Activated T-helper 9 cell treated with anti-CD3 and anti-CD28 coated beads, Interleukin-2, amount 50 U/mL, for 16 hours (primary cell): ENCODE measurements around the gene BLOC1S3.

ENCODE experiments used
- DNase-seq: peaks from one replicate; pipeline ENCODE4 v3.0.0-alpha.2; 2020; ENCODE audit warnings: low read depth

Gene BLOC1S3

DNA sequence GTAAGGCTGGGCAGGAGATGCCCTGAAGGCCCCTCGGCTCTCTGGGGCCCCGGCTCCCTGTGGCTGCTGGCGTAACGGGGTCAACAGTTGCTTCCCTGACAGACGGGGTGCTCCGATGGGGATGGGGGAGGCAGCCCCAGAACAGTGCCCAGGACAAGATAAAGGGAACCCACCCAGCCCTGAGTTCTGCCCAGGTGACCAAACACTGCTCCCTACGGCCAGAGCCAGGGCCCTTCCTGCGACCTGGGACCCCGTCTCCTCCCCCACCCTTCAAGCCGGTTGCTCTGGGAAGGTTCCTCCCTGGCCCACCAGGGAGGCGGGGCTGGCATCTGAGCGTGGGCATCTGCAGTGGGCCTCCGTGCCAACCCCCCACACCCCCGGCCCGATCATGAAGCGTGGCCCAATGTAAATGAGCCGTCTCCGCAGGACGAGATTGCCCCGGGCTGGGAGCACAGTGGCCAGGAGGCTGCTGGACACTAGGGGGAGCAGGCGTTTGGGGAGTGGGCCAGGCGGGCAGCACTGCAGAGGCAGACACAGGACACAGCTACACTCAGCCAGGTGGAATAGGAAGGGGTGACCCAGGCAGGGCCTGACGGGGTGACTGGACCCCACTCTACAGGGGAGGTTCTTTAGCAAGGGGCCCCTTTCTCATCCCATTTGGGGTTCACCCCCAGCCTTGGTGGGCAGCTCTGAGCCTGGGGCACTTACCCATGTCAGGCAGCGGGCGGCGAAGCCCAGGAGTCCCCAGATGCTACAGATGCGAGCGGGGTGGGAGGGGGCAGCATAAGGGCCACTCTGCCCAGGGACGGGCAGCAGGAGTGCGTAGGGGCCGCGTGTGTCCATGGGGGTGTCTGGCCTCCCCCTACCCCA is 16.6 kb upstream of the BLOC1S3 start:
- DNase-seq: no peak

DNA sequence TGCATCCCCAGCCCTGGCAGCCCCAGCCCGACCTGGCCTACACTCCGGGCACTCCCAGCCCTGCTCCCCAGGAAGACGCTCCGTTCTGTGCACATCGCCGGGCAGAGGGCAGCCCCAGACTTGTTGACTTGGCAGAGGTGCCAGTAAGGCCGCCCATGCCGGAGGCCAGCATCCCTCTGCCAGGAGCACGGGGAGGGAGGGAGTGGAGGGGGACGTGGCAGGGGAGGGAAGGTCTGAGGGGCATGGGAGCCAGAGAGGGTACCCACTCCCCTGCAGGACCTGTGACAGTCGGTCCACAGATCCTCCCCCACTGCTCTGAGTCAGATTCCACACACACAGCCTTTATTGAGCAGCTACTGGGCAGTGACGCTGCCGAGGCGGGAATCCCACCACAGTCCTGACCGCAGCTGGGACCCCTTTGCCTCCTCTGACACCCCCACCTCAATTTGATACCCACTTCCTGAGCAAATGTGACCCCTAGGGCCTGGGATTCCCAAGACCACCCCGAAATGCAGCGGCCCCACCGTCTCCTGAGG is 15.9 kb upstream of the BLOC1S3 start:
- no peak for DNase-seq

DNA sequence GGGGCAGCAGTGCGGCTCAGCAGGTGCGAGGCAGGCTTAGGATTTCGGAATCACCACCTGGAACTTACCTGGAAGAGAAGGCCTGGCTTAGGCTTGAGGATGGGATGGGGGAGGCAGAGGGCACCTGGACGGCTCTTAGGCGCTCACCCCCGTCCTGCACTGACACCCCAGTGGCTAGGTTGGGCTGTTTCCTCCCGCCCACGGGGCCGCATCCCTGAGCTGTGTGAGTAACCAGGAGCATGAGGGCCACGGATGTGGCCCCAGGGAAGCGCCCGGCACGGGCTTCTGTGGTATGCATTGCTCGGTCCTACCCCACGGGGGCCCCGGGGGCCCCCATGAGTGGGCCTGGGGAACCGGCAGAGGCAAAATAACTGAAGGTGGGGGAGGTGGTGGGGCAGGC is 15.4 kb upstream of the BLOC1S3 start:
- no peak for DNase-seq

DNA sequence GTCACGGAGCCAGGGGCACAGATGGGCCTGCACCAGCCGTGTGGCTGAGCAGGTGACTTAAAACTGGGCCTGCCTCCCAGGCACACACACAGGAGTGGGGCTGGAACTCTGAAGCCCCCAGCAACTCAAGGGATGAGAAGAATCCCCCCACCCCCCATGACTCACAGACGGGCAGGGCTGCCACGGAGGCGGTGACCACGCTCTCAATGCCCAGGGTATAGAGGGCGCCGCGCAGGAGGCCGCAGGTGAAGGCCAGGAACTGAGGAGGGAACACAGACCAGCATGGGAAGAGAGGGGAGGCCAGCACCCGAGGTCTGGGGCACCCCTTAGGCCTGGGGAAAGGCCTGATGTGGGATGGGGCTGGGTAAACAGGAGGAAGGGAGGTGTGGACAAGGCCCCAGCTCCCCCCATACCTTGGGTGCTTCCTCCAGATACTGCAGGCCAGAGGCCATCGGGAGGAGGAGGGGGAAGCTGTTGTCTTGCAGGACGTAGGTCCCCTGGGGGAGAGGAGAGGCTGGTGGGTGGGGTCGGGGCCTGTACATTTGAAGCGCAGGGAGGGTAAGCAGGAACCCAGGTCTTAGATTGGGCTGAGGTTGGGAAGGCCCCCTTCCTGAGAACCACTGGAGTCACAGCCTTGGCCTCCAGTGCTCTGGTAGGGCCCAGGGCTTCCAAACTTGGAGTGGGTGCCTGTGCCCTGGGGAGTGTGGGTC is 14.7 kb upstream of the BLOC1S3 start:
- DNase-seq: no peak

DNA sequence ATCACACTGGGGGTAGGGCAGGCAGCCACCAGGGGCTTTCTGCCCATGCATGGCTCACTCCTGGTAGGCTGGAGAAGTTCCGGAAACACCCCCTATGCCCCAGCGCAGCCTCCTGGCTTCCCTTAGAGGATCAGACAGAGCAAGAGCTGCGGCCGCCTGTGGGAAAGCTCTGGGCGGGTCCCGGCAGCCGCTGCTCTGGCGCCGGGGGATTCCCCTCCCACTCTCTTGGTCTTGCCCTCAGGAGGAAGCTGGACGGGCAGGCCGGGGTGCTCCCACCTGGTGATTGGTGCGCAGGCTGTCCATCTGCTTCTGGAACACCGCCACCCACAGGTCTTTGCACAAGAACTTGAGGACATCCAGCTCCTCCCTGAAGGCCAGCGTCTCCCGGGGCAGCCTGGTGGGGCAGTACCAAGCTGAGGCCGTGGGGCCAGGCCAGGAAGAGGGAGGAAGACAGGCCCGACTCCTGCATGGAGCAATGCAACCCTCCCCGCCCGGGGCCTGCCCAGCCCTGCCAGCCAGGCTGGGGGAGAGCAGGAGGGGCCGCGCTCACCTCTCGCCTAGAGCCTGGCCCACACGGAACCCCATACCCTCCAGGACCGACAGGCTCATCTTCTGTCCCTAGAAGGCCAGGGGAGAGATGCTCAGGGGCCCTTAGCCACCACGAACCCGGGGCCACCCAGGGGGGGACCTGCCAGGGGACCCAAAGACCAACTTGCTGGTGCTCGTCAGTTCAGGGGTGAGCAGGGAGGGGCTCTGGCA is 13.8 kb upstream of the BLOC1S3 start:
- DNase-seq: peak; percentile 19

DNA sequence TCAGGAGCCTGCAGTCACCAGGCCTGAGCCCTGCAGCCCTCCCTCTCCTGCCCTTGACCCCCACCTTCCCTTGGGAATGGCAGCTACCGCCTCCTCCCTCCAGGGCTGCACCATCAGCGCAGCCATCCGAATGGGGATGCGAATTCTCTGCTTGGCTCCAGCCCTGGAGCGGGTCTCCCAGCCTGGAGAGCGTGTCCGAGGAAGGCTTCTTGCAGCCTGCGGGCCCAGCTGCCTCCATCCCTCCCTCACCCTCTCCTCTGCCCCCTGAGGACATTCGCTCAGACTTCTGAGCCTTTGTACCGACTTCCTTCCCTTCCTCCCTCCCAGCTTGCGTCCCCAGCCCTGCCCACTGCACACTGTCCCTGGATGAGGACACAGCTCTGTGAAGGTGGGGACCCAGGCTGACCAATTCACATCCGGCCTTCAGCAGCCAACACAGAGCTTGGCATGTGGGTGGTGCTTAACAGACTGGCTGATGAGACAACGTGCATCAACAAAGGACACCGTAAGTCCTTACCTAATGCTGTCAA is 11.8 kb upstream of the BLOC1S3 start:
- no peak for DNase-seq

DNA sequence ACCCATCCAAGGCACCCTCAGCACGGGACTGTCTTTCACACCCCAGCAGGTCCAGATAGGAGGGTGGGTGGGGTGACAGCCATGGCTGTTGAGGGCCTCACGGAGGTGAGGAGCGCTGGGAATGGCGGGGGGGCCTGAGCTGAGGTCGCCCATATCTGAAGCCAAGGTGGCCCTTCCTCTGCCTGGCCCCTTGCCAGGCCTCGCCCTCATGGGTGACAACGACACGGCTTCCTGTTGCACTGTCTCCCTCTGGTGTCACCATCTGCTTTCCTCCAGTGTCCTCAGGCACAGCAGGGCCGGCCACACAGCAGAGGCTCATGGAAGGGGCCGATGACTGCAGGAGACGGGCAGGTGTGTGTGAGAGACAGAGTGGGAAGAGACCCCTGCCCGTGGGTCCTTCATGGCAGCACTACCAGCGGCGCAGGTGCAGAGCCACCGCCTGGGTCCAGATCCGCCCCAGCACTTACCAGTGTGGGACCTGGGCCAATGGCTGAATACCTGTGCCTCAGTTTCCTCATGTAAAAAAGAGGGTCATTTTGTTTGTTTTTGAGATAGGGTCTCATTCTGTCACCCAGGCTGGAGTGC is 9.7 kb upstream of the BLOC1S3 start:
- no peak for DNase-seq

DNA sequence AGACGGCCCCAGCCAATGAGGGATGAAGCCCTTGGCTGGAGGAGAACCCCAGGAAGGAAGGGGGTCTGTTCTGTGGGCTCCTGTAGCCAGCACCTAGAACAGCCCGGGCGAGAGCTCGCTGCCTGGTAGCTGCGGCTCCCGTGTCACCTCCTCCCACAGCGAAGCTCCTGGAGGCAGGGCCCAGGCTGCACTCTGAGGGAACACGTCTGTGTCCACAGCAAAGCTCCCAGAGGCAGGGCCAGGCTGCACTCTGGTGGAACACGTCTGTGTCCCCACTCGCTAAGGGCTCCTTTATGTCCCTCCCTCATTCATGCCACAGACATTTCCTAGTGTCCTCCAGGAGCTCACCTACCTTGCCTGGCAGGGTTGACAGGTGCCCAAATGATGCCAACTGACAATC is 9.0 kb upstream of the BLOC1S3 start:
- no peak for DNase-seq

DNA sequence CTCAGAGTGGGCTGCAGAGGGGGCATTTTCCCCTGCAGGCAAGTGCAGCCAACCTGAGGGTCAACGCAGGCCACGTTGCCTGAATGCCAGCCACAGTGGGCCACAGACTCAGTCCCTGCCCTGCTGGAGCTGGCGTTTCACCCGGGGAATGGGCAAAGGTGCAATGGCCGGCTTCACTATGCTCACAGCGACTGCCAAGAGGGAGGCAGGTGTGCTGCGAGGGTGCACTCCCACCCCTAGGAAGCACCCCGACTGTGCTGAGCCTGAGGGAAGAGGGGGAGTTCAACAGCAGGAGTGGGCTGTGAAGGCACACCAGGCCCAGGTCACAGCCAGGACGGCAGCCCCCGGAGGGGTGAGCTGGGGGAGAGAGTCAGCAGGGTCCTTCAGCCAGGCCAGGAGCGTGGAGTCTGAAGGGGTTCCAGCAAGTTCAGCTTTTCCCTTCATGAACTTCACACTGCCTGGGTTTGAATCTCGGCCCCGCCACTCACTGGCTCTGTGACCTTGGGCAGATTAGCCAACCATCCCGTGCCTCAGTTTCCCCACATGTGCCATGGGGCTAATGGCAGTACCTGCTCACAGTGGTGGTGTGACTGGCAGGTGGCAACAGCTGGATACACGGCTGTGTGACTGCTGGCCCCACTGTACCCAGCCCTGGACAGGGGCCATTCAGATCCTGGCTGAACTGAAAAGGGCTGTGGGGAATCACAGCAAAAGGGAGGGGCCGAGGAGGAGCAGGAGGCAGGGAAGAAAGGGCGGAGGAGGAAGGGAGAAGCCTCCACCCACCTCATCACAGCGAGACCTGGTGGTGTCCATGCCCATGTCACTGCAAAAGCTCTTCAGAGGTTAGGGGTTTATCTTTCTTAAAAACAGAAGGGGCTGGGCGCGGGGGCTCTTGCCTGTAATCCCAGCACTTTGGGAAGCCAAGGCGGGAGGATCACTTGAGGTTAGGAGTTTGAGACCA is 8.2 kb upstream of the BLOC1S3 start:
- DNase-seq: no peak

DNA sequence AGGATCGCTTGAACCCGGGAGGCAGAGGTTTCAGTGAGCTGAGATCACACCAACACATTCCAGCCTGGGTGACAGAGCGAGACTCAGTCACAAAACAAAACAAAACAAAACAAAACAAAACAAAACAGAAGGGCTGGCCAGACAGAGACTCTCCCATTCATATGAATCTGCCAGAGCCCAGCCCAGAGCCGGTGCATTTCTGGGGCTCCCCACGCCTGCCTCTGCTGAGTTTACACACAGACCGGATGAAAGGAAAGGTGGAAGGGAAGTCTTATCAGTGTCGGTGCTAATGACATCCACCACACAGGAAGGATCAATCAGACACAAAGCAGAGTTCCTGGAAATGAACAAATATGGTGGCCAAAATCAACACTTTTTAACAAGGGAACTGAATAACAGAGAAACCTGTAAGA is 7.4 kb upstream of the BLOC1S3 start:
- DNase-seq: no peak

DNA sequence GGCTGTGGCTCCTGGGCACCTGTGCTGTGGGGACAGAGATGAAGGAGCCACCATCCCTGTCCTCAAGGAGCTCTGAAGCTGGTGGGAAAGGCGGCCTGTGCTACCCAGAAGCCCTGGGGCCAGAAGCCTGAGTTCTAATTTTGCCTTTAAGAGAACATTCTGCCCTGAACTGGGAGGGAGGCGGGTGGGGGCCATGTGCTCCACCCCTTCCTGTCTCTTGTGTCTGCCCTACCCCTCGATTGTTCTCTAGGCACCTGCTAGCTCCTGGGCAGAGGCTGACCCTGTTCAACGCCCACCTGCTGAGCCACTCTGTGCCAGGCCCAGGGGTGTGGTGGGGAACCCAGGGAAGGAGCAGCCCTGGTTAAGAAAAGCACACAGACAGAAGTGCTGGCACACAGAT is 6.4 kb upstream of the BLOC1S3 start:
- DNase-seq: no peak

DNA sequence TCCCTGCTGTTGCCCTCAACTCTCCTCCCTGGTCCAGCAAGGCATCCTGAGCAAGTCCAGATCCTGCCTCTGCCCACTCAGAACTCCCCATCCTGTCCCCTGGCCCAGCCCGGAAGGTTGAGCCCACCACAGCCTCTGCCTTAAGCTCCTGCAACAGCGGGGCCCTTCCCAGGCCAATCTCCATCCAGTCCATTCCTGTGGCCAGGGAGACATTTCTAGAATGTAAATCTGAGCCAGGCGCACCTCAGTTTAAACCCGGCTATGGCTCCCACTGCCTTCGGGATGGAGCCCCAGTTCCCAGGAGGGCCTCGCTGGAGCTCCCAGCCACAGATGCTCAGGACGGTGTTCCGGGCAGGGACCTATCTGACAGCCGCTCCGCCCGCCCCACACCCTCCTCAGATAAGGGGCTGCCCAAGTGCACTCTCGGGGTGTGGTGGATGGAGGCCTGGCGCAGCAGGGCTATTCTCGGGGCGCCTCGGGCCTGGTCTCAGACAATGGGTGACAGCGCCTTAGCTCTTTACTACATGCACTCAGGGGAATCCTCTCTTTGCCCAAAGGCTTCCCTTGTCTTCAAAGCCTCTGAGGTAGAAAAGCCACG is 5.9 kb upstream of the BLOC1S3 start:
- no peak for DNase-seq

DNA sequence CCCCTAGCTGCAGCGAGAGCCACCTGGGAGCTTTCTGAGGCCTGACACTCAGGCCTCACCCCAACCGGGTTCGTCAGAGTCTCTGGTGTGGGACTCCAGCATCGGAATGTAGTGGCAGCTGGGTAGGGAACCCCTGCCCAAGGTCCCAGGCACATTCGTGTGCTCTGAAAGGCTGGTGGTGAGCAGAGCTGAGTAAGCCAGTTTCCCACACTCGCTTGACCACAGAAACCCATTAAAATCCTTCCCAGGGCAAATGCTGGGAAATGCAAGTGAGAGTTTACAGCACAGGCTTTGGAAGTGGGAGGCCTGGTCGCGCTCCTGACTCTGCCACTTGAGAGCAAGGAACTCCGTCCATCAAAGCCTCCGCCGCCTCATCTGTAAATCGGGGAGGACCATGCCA is 4.8 kb upstream of the BLOC1S3 start:
- no peak for DNase-seq

DNA sequence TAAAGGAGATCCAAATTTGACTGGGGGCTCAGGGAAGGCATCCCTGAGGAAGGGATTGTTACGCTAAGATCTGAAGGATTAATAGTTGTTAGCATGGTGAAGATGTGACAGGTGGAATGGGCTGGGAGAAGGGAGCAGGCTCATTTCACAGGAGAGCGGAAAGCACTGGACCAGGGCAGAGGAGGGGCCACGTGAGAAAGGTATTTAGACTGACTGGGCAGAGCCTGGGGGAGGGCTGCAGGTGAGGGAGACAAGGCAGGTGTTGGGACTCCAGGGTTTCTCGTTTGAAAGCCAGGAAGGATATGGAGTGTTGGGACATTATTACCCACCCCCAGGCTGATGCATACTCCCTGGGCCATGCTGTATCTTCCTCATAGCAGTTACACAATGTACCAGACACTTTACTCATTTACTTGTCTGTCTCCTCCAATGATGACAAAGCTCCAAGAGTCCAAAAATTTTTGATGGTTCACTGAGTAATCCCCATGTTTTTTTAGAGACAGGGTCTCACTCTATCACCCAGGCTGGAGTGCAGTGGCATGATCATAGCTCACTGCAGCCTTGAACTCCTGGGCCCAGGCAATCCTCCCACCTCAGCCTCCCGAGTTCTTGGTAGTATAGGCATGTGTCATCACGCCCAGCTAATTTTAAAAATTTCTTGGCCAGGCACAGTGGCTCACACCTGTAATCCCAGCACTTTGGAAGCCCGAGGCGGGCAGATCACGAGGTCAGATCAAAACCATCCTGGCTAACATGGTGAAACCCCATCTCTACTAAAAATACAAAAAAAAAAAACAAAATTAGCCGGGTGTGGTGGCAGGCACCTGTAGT is 2.9 kb upstream of the BLOC1S3 start:
- no peak for DNase-seq

DNA sequence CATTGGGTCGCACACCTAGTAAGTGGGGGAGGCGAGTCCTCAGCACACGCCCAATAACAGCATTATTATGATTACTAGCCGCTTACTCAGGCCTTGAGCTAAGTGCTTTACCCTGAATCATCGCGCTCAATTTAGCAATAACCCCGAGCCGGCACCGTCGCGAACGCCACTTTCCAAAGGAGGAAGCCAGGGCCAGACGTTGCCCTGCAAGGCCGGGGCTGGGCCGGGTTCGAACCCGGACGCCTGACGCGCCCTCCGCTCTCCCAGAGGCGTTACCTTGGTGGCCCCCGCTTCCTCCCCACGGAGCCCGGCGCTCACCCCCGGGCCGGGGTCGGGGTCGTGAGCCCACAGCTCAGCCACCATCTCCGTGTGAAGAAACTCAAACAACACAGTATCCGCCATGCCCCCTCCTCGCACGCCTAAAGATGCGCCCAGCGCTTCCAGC is 745 bp upstream of the BLOC1S3 start, which contains the start of gene TRAPPC6A:
TSS of gene TRAPPC6A (minus strand) at position 421 of the 445 bp plus-strand sequence. CDS start at position 402, 19 bp downstream.
- DNase-seq: peak; percentile 27

DNA sequence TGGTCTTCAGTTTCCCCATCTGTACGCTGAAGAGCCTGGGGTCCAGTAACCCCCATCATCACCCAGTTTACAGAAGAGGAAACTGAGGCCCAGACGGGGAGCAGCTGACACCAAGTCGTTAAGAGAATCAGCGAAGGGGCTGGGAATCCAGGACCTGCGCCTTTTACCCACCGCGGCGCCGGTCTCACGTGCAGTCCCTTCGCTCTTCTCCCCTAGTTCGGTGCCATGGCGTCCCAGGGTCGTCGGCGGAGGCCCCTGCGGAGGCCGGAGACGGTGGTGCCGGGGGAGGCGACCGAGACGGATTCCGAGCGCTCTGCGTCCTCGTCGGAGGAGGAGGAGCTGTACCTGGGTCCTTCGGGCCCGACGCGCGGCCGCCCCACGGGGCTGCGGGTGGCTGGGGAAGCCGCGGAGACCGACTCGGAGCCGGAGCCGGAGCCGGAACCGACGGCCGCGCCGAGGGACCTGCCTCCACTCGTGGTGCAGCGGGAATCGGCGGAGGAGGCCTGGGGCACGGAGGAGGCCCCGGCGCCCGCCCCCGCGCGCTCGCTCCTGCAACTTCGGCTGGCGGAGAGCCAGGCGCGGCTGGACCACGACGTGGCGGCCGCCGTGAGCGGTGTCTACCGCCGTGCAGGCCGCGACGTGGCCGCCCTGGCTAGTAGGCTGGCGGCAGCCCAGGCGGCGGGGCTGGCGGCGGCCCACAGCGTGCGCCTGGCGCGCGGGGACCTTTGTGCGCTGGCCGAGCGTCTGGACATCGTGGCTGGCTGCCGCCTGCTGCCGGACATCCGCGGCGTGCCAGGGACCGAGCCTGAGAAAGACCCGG is 698 bp downstream of the BLOC1S3 start:
- peak; percentile 26 for DNase-seq

DNA sequence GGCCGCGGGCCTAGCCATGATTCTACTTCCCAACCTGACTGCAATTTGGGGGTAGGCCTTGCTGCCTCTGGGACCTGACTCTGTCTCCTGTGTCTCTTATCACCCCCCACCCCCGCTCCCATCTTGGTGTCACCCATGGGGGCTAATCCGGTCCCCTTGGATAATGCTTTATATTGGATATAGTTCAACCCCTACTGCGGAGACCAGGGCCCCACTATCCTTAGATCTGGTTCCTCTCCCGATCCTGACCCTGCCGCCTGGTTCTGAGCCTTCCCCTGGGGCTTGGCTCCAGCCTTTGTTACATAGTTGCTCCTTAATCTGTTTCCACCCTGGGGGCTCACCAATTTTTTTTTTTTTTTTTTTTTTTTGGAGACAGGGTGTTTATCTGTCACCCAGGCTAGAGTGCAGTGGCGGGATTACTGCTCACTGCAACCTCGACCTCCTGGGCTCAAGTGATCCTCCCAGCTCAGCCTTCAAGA is 1.3 kb downstream of the BLOC1S3 start:
- no peak for DNase-seq

DNA sequence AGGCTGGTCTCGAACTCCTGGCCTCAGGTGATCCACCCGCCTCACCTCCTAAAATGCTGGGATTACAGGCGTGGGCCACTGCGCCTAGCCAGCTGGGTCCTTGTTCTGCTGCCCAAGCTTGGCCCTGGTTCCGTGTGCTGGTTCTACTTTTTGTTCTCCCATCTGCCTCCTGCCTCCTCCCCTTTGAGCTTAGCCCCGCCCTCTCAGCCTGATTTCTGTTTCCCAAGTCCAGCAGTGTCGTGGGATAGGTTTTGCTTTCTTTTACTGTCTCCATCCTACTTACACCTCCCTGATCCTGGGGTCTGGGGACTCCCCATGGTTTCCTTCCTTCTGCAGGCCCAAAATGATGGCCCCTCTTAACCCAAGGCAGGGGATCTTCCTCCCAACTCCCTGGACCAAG is 2.4 kb downstream of the BLOC1S3 start:
- DNase-seq: no peak
